Brain microvascular endothelial cell (primary cell): Measurements from ENCODE around the gene CD34.

Experiments used
- DNase-seq: peaks from one replicate; pipeline ENCODE4 v3.0.0-alpha.2; 2020
- H3K27ac ChIP-seq: fragments of 250-450 bp; sonication (Bioruptor Pico); 2 replicates; pipeline ENCODE4 v1.5.1; 2020; ENCODE audit warnings: mild to moderate bottlenecking, moderate library complexity
- H3K27me3 ChIP-seq: fragments of 250-450 bp; sonication (Bioruptor Pico); replicated peaks from 2 replicates; pipeline ENCODE4 v1.5.1; 2020; ENCODE audit warnings: mild to moderate bottlenecking
- H3K36me3 ChIP-seq: fragments of 250-450 bp; sonication (Bioruptor Pico); replicated peaks from 2 replicates; pipeline ENCODE4 v1.5.1; 2020; ENCODE audit warnings: mild to moderate bottlenecking
- H3K4me3 ChIP-seq: 2 replicates; pipeline ENCODE4 v1.5.1; 2011; ENCODE audit warnings: low read depth, mild to moderate bottlenecking, control low read depth, low read length, moderate library complexity
- in situ Hi-C: cut with HindIII; loops from 2 replicates; pipeline ENCODE4 v1.10.0; 2017; ENCODE audit warnings: low sequenced_read_pairs, low pct_ligation_motif_present
- TF ChIP-seq, protein P1 (sequence below): IDR thresholded peaks from 2 replicates; pipeline ENCODE4 v1.5.1; 2011; ENCODE audit warnings: low read depth, mild to moderate bottlenecking, moderate library complexity, low read length, control low read depth, inconsistent platforms; ENCODE audit errors: missing control alignments

Gene CD34

DNA sequence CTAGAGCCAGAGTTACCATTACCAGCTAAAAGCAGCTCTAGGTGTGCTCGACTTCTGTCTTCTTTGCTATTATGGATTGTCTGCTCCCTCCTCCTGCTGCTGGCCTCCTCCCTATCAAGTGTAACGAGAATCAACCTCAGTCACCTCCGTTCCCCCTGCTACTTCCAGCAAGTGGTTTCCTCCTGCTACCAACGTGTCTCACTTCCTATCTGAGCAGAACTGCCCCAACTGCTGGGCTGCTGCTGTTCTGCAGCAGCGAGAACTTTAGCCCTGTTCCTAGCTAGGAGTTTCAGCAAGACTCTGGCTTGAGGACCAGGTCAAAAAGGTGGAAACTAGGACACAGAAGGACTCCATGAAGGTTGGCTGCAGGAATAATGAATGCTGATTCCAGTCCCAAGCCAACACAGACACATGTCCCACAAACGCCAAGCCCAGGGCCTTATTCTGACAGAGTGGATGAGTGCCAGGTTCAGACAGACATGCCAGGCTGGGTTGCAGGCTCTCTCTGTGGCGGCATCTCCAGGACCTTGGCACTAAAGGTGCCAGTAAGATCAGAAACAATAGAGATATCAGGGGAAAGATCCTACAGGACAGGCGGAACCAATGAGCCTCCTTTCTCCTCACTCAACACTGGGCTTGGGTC is 46.9 kb downstream of the CD34 start:
- Histone ChIP-seq H3K4me3 (no peak overlapping the region), H3K27me3 (no peaks in the 10 kb centered on the region), H3K36me3 (no peaks in the 10 kb centered on the region), H3K27ac (no peak overlapping the region)
- no peak for DNase-seq
- in situ Hi-C loops: no loop called here
- TF ChIP-seq, protein P1, sequence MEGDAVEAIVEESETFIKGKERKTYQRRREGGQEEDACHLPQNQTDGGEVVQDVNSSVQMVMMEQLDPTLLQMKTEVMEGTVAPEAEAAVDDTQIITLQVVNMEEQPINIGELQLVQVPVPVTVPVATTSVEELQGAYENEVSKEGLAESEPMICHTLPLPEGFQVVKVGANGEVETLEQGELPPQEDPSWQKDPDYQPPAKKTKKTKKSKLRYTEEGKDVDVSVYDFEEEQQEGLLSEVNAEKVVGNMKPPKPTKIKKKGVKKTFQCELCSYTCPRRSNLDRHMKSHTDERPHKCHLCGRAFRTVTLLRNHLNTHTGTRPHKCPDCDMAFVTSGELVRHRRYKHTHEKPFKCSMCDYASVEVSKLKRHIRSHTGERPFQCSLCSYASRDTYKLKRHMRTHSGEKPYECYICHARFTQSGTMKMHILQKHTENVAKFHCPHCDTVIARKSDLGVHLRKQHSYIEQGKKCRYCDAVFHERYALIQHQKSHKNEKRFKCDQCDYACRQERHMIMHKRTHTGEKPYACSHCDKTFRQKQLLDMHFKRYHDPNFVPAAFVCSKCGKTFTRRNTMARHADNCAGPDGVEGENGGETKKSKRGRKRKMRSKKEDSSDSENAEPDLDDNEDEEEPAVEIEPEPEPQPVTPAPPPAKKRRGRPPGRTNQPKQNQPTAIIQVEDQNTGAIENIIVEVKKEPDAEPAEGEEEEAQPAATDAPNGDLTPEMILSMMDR: no peak

GRCh38 chr1:207862241-207862787 is 48.6 kb downstream of the CD34 start:
- Histone ChIP-seq H3K27me3 (no peaks in the 10 kb centered on the region), H3K4me3 (no peak overlapping the region), H3K27ac (no peak overlapping the region), H3K36me3 (no peaks in the 10 kb centered on the region)
- TF ChIP-seq, protein P1: no peak
- in situ Hi-C loops: no loop called here
- no peak for DNase-seq

DNA sequence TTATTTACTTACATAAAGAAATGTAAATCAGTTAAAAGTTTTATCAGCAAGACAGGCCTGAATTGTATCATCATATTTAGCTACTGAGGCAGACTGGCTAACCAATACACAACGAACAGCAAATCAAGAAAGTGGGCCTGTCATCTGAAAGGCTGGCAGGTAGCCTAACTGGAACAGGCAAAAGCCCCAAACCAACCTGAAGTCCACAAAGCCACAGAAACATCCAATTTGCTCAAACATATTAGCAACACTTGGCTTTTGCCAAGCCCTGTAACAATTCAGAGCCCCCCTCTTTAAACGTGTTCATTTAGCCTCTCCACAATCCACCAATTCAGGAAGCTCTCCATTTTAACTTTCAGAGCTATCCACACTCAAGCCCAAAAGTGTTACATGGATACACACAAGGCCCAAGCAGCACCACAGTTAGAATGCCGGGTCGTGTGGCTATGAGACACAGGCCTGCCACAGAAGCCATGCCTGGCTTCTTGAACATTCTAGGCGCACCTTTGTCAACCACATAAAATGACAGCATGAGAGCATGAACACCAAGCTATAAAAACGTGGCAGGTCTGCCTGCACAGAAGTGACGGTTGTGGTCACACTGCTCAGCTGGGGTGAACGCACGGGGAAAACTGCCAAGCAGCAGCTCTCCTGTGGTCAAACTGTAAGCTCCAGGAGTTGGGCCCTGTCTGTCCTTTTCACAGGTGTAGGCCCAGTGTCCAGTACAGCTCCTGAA is 49.3 kb downstream of the CD34 start:
- TF ChIP-seq, protein P1: no peak
- H3K4me3 ChIP-seq: no peak overlapping the region
- no peak for DNase-seq
- H3K27me3 ChIP-seq: no peaks in the 10 kb centered on the region
- H3K36me3 ChIP-seq: no peaks in the 10 kb centered on the region
- H3K27ac ChIP-seq: no peak overlapping the region
- in situ Hi-C loops: no loop called here

DNA sequence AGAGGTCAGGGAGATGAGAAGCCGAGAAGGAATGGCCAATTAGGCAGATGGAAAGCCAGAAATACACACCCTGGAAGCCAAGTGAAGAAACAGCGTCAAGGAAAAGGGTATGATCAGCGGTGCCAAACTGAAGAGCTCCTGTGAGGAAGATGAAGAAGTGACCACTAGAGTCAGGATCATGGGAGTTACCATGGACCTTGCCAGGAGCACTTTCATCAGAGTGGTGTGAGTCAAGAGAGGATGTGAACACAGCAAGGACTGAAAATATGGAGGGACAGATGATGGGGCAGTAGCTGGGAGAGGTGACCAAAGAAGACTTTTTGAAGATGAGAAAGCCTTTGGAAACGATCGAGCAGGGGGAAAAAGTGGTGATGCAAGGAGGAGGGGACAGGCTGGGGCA is 50.4 kb downstream of the CD34 start:
- no peaks in the 10 kb centered on the region for H3K36me3 ChIP-seq
- DNase-seq: no peak
- H3K27me3 ChIP-seq: no peaks in the 10 kb centered on the region
- no peak overlapping the region for H3K27ac ChIP-seq
- in situ Hi-C loops: no loop called here
- TF ChIP-seq, protein P1: no peak
- no peak overlapping the region for H3K4me3 ChIP-seq

GRCh38 chr1:207858806-207859205 is 52.1 kb downstream of the CD34 start:
- in situ Hi-C loops: no loop called here
- Histone ChIP-seq H3K27me3 (no peaks in the 10 kb centered on the region), H3K4me3 (no peak overlapping the region), H3K36me3 (no peaks in the 10 kb centered on the region), H3K27ac (no peak overlapping the region)
- peak; percentile 39 for DNase-seq
- TF ChIP-seq, protein P1: no peak
